ENCODE data around the gene TSTD1.
"Not testable (repeated sequence)": the region's sequence is repeated elsewhere in the genome, so short reads cannot be mapped to it uniquely, and the experiment has no call there.

The TSTD1 gene

GRCh38 chr1:161032409-161032808 lies 6.4 kb downstream of the TSTD1 start:
- Histone ChIP-seq H3K36me3 (ENCODE audit: insufficient read depth, low read length) (no peaks in the 10 kb centered on the region), H3K27ac (no peak overlapping the region), H3K9me3 (ENCODE audit: low read depth, low read length) (no peaks in the 10 kb centered on the region), H3K4me3 (no peak overlapping the region), H3K9ac (ENCODE audit: insufficient read length) (no peak overlapping the region)
- TF ChIP-seq FOXP2 (optimal IDR thresholded peaks at IDR 0.05; ENCODE audit: control extremely low read depth, extremely low read length, insufficient read depth) = no peak
- no peak for TF ChIP-seq POLR2AphosphoS5 (IDR thresholded peaks at IDR 0.05; ENCODE audit: borderline replicate concordance, low read depth, low read length)
- TF ChIP-seq EZH2 (IDR thresholded peaks at IDR 0.05) = no peak
- DNase-seq (ENCODE audit: low read depth, low spot score) = no peak

GRCh38 chr1:161031874-161032273 lies 6.9 kb downstream of the TSTD1 start:
- Histone ChIP-seq H3K27ac (no peak overlapping the region), H3K9ac (ENCODE audit: insufficient read length) (no peak overlapping the region), H3K36me3 (ENCODE audit: insufficient read depth, low read length) (no peaks in the 10 kb centered on the region), H3K9me3 (ENCODE audit: low read depth, low read length) (no peaks in the 10 kb centered on the region), H3K4me3 (no peak overlapping the region)
- DNase-seq (ENCODE audit: low read depth, low spot score) = no peak
- TF ChIP-seq EZH2 (IDR thresholded peaks at IDR 0.05) (no peak), POLR2AphosphoS5 (IDR thresholded peaks at IDR 0.05; ENCODE audit: borderline replicate concordance, low read depth, low read length) (no peak), FOXP2 (optimal IDR thresholded peaks at IDR 0.05; ENCODE audit: control extremely low read depth, extremely low read length, insufficient read depth) (no peak)

GRCh38 chr1:161029466-161029865 lies 9.3 kb downstream of the TSTD1 start:
- H3K9me3 ChIP-seq (ENCODE audit: low read depth, low read length); H3K27ac ChIP-seq; H3K9ac ChIP-seq (ENCODE audit: insufficient read length); H3K36me3 ChIP-seq (ENCODE audit: insufficient read depth, low read length); DNase-seq (ENCODE audit: low read depth, low spot score); H3K4me3 ChIP-seq: not testable (repeated sequence)

DNA sequence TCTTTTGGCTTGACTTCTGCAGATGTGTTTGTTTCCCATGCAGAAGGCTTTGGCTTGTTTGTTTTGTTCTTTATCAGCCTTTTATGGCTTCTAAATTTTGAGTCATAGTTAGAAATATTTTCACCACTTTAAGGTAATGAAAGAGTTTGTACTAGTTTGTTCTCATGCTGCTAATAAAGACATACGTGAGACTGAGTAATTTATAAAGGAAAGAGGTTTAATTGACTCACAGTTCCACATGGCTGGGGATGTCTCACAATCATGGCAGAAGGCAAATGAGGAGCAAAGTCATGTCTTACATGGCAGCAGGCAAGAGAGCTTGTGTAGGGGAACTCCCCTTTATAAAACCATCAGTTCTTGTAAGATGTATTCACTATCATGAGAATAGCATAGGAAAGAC lies 11.8 kb downstream of the TSTD1 start:
- DNase-seq (ENCODE audit: low read depth, low spot score); H3K9me3 ChIP-seq (ENCODE audit: low read depth, low read length); H3K36me3 ChIP-seq (ENCODE audit: insufficient read depth, low read length); H3K4me3 ChIP-seq; H3K9ac ChIP-seq (ENCODE audit: insufficient read length); H3K27ac ChIP-seq: not testable (repeated sequence)

DNA sequence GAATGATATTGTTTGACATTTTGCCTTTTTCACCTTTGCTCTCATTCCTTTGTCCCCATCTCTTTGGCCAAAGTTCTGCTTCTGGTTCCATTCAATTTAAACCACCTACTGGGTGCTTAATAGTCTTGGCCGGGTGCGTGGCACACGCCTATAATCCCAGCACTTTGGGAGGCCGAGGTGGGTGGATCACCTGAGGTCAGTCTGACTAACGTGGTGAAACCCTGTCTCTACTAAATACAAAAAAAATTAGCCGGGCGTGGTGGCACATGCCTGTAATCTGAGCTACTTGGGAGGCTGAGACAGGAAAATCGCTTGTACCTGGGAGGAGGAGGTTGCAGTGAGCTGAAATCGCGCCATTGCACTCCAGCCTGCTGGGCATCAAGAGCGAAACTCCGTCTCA lies 16.3 kb downstream of the TSTD1 start:
- H3K9me3 ChIP-seq (ENCODE audit: low read depth, low read length); DNase-seq (ENCODE audit: low read depth, low spot score); H3K9ac ChIP-seq (ENCODE audit: insufficient read length); H3K27ac ChIP-seq; H3K36me3 ChIP-seq (ENCODE audit: insufficient read depth, low read length); H3K4me3 ChIP-seq: not testable (repeated sequence)

DNA sequence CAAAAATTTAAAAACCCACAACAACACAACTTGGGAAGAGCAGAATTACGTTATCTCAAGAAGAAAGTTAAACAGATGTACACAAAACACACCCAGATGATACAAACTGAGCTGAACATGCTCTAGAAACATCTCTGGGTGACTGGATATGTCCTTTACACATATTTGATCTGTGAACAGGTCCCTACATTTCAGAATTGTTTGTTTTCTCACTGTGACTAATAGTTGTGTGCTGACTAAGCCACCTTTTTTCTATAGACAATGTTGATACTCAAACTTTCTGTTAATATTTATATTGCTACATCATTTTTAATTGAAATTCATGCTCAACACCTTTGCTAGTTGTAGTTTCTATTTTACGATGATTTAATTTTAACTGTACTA lies 16.8 kb downstream of the TSTD1 start:
- Histone ChIP-seq H3K4me3 (peak overlapping the region; percentile 93), H3K9ac (ENCODE audit: insufficient read length) (no peak overlapping the region), H3K36me3 (ENCODE audit: insufficient read depth, low read length) (no peaks in the 10 kb centered on the region), H3K27ac (no peak overlapping the region), H3K9me3 (ENCODE audit: low read depth, low read length) (no peaks in the 10 kb centered on the region)
- DNase-seq (ENCODE audit: low read depth, low spot score) = no peak
- TF ChIP-seq POLR2AphosphoS5 (IDR thresholded peaks at IDR 0.05; ENCODE audit: borderline replicate concordance, low read depth, low read length) (no peak), FOXP2 (optimal IDR thresholded peaks at IDR 0.05; ENCODE audit: control extremely low read depth, extremely low read length, insufficient read depth) (no peak), EZH2 (IDR thresholded peaks at IDR 0.05) (no peak)

- Histone ChIP-seq H3K4me3 (peak overlapping the region; percentile 93), H3K36me3 (ENCODE audit: insufficient read depth, low read length) (no peaks in the 10 kb centered on the region), H3K9ac (ENCODE audit: insufficient read length) (peak overlapping the region; percentile 5), H3K9me3 (ENCODE audit: low read depth, low read length) (no peaks in the 10 kb centered on the region), H3K27ac (no peak overlapping the region)
- TF ChIP-seq POLR2AphosphoS5 (IDR thresholded peaks at IDR 0.05; ENCODE audit: borderline replicate concordance, low read depth, low read length) (peak; percentile 55; the same call in 1 of the 2 replicates), EZH2 (IDR thresholded peaks at IDR 0.05) (no peak), FOXP2 (optimal IDR thresholded peaks at IDR 0.05; ENCODE audit: control extremely low read depth, extremely low read length, insufficient read depth) (no peak)
- DNase-seq (ENCODE audit: low read depth, low spot score) = peak; percentile 50
Measured at GRCh38 chr1:161021165-161021969, 17.4 kb downstream of the TSTD1 start.

DNA sequence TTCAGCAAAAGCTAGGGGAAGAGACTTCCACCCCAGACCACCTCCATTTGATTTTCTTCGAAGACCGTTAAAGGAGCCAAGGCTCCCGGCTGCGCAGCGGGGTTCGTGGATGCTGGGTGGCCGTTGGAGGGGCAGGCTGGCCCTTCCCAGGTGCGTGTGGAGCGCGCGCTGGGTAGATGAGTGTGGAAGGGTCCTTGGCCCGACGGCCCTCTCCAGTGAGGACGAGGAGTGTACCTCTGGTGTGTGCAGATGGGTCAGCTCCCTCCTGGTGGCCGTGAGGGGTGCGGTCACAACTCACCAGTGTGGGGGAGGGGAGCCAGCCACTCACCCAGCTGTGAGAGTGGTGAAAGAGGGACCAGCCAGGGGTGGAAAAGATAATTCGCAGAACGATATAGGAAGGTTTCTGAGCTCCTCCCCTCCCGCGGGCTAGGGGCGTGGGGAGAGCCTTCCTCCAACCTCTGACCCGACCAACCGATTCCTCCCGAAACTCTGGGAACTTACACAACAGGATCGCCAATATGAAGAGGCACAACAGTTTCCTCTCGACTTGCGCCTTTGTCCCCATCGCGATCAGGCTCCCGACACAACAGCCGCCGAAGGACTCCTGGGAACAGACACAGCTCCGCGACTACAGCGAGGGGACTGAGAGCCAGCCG lies 18.1 kb downstream of the TSTD1 start, which contains the start of gene F11R:
F11R (minus strand) TSS at position 644 of the 656 bp plus-strand sequence; CDS start at position 565, 79 bp downstream.
- Histone ChIP-seq H3K9ac (ENCODE audit: insufficient read length) (peak within 1 kb of the TSS; percentile 61), H3K36me3 (ENCODE audit: insufficient read depth, low read length) (no peaks in the 10 kb centered on the region), H3K27ac (no peak within 1 kb of the TSS), H3K9me3 (ENCODE audit: low read depth, low read length) (no peaks in the 10 kb centered on the region), H3K4me3 (peak within 1 kb of the TSS; percentile 93)
- TF ChIP-seq FOXP2 (optimal IDR thresholded peaks at IDR 0.05; ENCODE audit: control extremely low read depth, extremely low read length, insufficient read depth) = no peak
- TF ChIP-seq EZH2 (IDR thresholded peaks at IDR 0.05) = no peak
- peak; percentile 52; the same call in 1 of the 2 replicates for TF ChIP-seq POLR2AphosphoS5 (IDR thresholded peaks at IDR 0.05; ENCODE audit: borderline replicate concordance, low read depth, low read length)
- no peak for DNase-seq (ENCODE audit: low read depth, low spot score)
